HepG2 (cell line): ENCODE results near the gene RGS7. TPM values are rescaled to one million over a fixed set of nuclear protein-coding genes. Genes with fewer than 3 reads are reported as not detected.
A peak's percentile ranks its signal among the peaks of the same experiment; 100 is the strongest.

Source experiments
- ATAC-seq: fragments of 200-7000 bp; cut with Tn5 transposase; 3 replicates; pipeline ENCODE4 v1.9.1; 2020; ENCODE audit warnings: mild to moderate bottlenecking, moderate library complexity
- BruUV-seq: library from RNA; stranded (reverse); fragments of 400-500 nt; replicated peaks from 2 replicates; lab custom pipeline; 2021; lab: Mats Ljungman, UMichigan
- CTCF ChIA-PET: fragments of 300-600 bp; formaldehyde crosslinking; extraction: SDS; loops from one replicate; lab custom pipeline; 2021; ENCODE audit warnings: low total read pairs, inconsistent platforms, low intra/inter-chr PET ratio; lab: Yijun Ruan, JAX
- POLR2A ChIA-PET: fragments of 350-600 bp; sonication (Branson Sonifier 250); formaldehyde crosslinking; loops from one replicate; lab custom pipeline; 2020; ENCODE audit warnings: antibody characterized with exemption, inconsistent platforms; lab: Yijun Ruan, JAX
- DNase-seq: peaks from one replicate; pipeline ENCODE4 v3.0.0-alpha.2; 2015; ENCODE audit warnings: low spot score
- FAIRE-seq: peaks from 3 replicates; lab custom pipeline; 2011; peaks lifted over from hg19 to GRCh38; lab: Jason Lieb, UNC
- H2AFZ ChIP-seq: one replicate; pipeline ENCODE4 v1.6.1; 2011; ENCODE audit warnings: low read length, inconsistent platforms
- H3K27ac ChIP-seq: fragments of 300-600 bp; 3 replicates; pipeline ENCODE4 v1.8.0; 2011; ENCODE audit warnings: mixed run types, mild to moderate bottlenecking, mixed read lengths, low read length, inconsistent platforms; ENCODE audit not compliant: insufficient read depth; ENCODE audit errors: extremely low read length
- H3K27me3 ChIP-seq, 2 experiments: fragments of 200-600 bp in 1 of 2; 2 replicates in 1 of 2; 3 replicates in 1 of 2; pipeline versions ENCODE4 v1.6.0 to v1.8.0; 2011; ENCODE audit warnings: low read length in 2 of 2, mild to moderate bottlenecking in 2 of 2, moderate library complexity in 2 of 2, inconsistent platforms in 1 of 2; ENCODE audit not compliant: insufficient read depth in 2 of 2, control insufficient read depth in 1 of 2
- H3K36me3 ChIP-seq, 2 experiments: fragments of 200-600 bp in 1 of 2; replicated peaks in 1 of 2; 2 replicates in 1 of 2; 3 replicates in 1 of 2; pipeline versions ENCODE4 v1.5.1 to v1.8.0; 2011; ENCODE audit warnings: low read length in 2 of 2, inconsistent platforms in 1 of 2; ENCODE audit not compliant: insufficient read depth in 2 of 2, control insufficient read depth in 1 of 2
- H3K4me1 ChIP-seq: 2 replicates; pipeline ENCODE4 v1.5.1; 2012; ENCODE audit warnings: low read length, inconsistent platforms; ENCODE audit not compliant: insufficient read depth
- H3K4me2 ChIP-seq: 2 replicates; pipeline ENCODE4 v1.6.0; 2011; ENCODE audit warnings: low read depth, low read length, inconsistent platforms
- H3K4me3 ChIP-seq, 3 experiments: fragments of 200-600 bp in 1 of 3; sonication (generic), shearing (Covaris generic) in 1 of 3; replicated peaks in 1 of 3; 2 replicates each; pipeline ENCODE4 v1.5.1; 2011 to 2016; ENCODE audit warnings: low read length in 3 of 3, inconsistent platforms in 2 of 3, low read depth in 2 of 3, mild to moderate bottlenecking in 2 of 3, control low read depth in 1 of 3, mixed read lengths in 1 of 3; ENCODE audit not compliant: insufficient read depth in 1 of 3
- H3K79me2 ChIP-seq: one replicate; pipeline ENCODE4 v1.6.1; 2011; ENCODE audit warnings: low read length, inconsistent platforms; ENCODE audit not compliant: insufficient read depth
- H3K9ac ChIP-seq: 2 replicates; pipeline ENCODE4 v1.6.0; 2011; ENCODE audit warnings: mild to moderate bottlenecking, low read depth, low read length, inconsistent platforms; ENCODE audit not compliant: insufficient read depth
- H3K9me3 ChIP-seq: 2 replicates; pipeline ENCODE4 v1.5.1; 2012; ENCODE audit warnings: mild to moderate bottlenecking, low read length
- H4K20me1 ChIP-seq: 2 replicates; pipeline ENCODE4 v1.6.0; 2011; ENCODE audit warnings: inconsistent platforms, mild to moderate bottlenecking, low read length, moderate library complexity; ENCODE audit not compliant: insufficient read depth
- GPN1 ChIP-seq: sonication (generic); formaldehyde crosslinking; IDR thresholded peaks from 2 replicates; pipeline ENCODE4 v1.5.1; 2020; ENCODE audit warnings: missing genetic modification reagents, borderline replicate concordance
- HMG20B ChIP-seq: conservative IDR thresholded peaks from 2 replicates; pipeline ENCODE4 v1.6.1; 2016; ENCODE audit warnings: missing genetic modification reagents, missing compliant biosample characterization
- NFE2L2 ChIP-seq: fragments of 150-350 bp; IDR thresholded peaks from 2 replicates; pipeline ENCODE4 v1.6.1; 2014; ENCODE audit warnings: low read length
- PLRG1 ChIP-seq: fragments of 450-650 bp; conservative IDR thresholded peaks from 2 replicates; pipeline ENCODE4 v1.6.1; 2016
- RAD21 ChIP-seq: fragments of 450-650 bp; formaldehyde crosslinking; IDR thresholded peaks from 2 replicates; pipeline ENCODE4 v1.5.0; 2020; ENCODE audit warnings: mild to moderate bottlenecking
- SMC3 ChIP-seq: IDR thresholded peaks from 2 replicates; pipeline ENCODE4 v1.6.1; 2011; ENCODE audit warnings: low read length, improper control_type of control experiment
- STAG1 ChIP-seq: sonication (generic); formaldehyde crosslinking; IDR thresholded peaks from 2 replicates; pipeline ENCODE4 v1.4.0; 2020; ENCODE audit warnings: missing genetic modification reagents
- TSC22D2 ChIP-seq: sonication (generic); formaldehyde crosslinking; IDR thresholded peaks from 2 replicates; pipeline ENCODE4 v1.5.1; 2020; ENCODE audit warnings: missing genetic modification reagents, mild to moderate bottlenecking, borderline replicate concordance
- ZNF383 ChIP-seq: sonication (generic); formaldehyde crosslinking; IDR thresholded peaks from 2 replicates; pipeline ENCODE4 v1.4.0; 2020; ENCODE audit warnings: missing genetic modification reagents, mild to moderate bottlenecking, borderline replicate concordance
- ZNF552 ChIP-seq: sonication (generic); formaldehyde crosslinking; IDR thresholded peaks from 2 replicates; pipeline ENCODE4 v1.9.0; 2022; ENCODE audit warnings: missing genetic modification reagents, mild to moderate bottlenecking, borderline replicate concordance
- ZNF605 ChIP-seq: sonication (generic); formaldehyde crosslinking; IDR thresholded peaks from 2 replicates; pipeline ENCODE4 v1.8.0; 2022; ENCODE audit warnings: mild to moderate bottlenecking, missing genetic modification reagents
- WGBS: methylation state at CpG from one replicate; pipeline ENCODE4 v1.1.6; 2017; ENCODE audit warnings: low lambda C conversion rate; 5-methylcytosine and 5-hydroxymethylcytosine counted together
- in situ Hi-C: cut with HindIII; loops from 2 replicates; pipeline ENCODE4 v1.10.0; 2017; ENCODE audit warnings: low pct_unique_long_range_greater_than_20kb; ENCODE audit not compliant: extremely low pct_ligation_motif_present
- intact Hi-C: fragments of 100-400 bp; cut with micrococcal nuclease; formaldehyde crosslinking; loops from one replicate; pipeline ENCODE4 v1.10.0; 2022; ENCODE audit not compliant: unreplicated experiment
- polyA plus RNA-seq, 8 experiments: library from polyadenylated mRNA; depleted of rRNA in 3 of 8; stranded (reverse) in 7 of 8; unstranded in 1 of 8; fragments of >200 nt; fragmentation: Illumina TruSeq in 4 of 8; extraction: Trizol in 4 of 8; gene quantifications; 2 replicates each; pipeline versions ENCODE4 v1.2.1 to v1.2.3, GENCODE V29; 2011 to 2016; ENCODE audit warnings: low read depth in 4 of 8, missing spikeins in 1 of 8, mixed read lengths in 1 of 8; ENCODE audit not compliant: insufficient read depth in 1 of 8
- total RNA-seq, 5 experiments: library from RNA; depleted of rRNA; stranded (reverse); fragments of >200 nt; fragmentation: Illumina TruSeq; extraction: Trizol; gene quantifications; 2 replicates each; pipeline ENCODE4 v1.2.3, GENCODE V29; 2016; ENCODE audit warnings: low read depth in 1 of 5
- TF ChIP-seq, protein P1 (sequence below): sonication (generic); formaldehyde crosslinking; IDR thresholded peaks from 2 replicates; pipeline ENCODE4 v1.5.0; 2020; ENCODE audit warnings: mild to moderate bottlenecking, missing genetic modification reagents, moderate library complexity

The RGS7 gene
- total and polyA plus RNA-seq, 2 of the 13 experiments (the other 11 are each of a cell fraction or from before 2014, with no cell fraction given): not detected

DNA sequence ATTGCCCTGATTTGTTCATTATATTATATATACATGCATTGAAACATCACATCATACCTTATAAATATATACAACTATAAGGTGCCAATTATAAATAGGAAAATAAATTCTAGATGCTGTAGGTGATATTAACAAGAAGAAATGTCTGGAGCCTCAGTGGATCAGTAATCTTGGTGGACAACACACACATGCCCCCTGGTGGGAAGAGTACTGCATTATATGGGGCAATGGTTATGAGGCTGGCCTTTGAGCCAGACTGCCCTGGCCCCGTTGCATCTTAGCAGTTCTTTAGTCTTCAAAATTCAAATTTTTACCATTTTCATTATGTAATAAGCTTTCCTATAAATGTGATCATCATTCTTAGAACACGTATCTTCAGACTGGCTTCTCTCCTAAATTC lies 410.1 kb downstream of the RGS7 start:
- 2% methylated on average over 2 of the region's 2 CpGs for WGBS
- H3K9me3 ChIP-seq: no peaks in the 10 kb centered on the region
- H4K20me1 ChIP-seq: no peaks in the 10 kb centered on the region
- ChIA-PET CTCF (interaction anchor here (1.5 to 1.7 kb wide), 2 partner anchors 59 to 215 kb away, joined by 4 to 8 read pairs; no protein-coding TSS in a partner anchor), POLR2A (no interaction called here)
- H3K36me3 ChIP-seq: no peaks in the 10 kb centered on the region
- no TSS peak for BruUV-seq
- no peak overlapping the region for H3K9ac ChIP-seq
- peak; percentile 16 for DNase-seq
- ATAC-seq: peak; percentile 87
- no peak for FAIRE-seq
- no peak overlapping the region for H3K4me2 ChIP-seq
- H3K27ac ChIP-seq: no peak overlapping the region
- H3K4me1 ChIP-seq: no peaks in the 10 kb centered on the region
- in situ Hi-C loops: loop anchor here (5.0 kb wide), 1 partner anchor 215 kb away; no protein-coding TSS in a partner anchor
- H2AFZ ChIP-seq: no peak overlapping the region
- H3K27me3 ChIP-seq: no peaks in the 10 kb centered on the region
- no peaks in the 10 kb centered on the region for H3K79me2 ChIP-seq
- TF ChIP-seq HMG20B (CRISPR knock-in tag): no peak
- TF ChIP-seq, protein P1, sequence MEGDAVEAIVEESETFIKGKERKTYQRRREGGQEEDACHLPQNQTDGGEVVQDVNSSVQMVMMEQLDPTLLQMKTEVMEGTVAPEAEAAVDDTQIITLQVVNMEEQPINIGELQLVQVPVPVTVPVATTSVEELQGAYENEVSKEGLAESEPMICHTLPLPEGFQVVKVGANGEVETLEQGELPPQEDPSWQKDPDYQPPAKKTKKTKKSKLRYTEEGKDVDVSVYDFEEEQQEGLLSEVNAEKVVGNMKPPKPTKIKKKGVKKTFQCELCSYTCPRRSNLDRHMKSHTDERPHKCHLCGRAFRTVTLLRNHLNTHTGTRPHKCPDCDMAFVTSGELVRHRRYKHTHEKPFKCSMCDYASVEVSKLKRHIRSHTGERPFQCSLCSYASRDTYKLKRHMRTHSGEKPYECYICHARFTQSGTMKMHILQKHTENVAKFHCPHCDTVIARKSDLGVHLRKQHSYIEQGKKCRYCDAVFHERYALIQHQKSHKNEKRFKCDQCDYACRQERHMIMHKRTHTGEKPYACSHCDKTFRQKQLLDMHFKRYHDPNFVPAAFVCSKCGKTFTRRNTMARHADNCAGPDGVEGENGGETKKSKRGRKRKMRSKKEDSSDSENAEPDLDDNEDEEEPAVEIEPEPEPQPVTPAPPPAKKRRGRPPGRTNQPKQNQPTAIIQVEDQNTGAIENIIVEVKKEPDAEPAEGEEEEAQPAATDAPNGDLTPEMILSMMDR (CRISPR knock-in tag): peak; percentile 52
- no peak for TF ChIP-seq TSC22D2 (CRISPR knock-in tag)
- TF ChIP-seq ZNF605 (CRISPR knock-in tag): no peak
- peak; percentile 49 for TF ChIP-seq STAG1 (CRISPR knock-in tag)
- peak; percentile 57; the same call in 1 of the 2 replicates for TF ChIP-seq SMC3
- TF ChIP-seq RAD21 (CRISPR knock-in tag): 0 out of 2 replicates have a peak, but pooled peaks have one; percentile 11
- intact Hi-C loops: loop anchor here (1.0 to 10.0 kb wide), 3 partner anchors 59 to 752 kb away; no protein-coding TSS in a partner anchor
- H3K4me3 ChIP-seq: no peak overlapping the region

DNA sequence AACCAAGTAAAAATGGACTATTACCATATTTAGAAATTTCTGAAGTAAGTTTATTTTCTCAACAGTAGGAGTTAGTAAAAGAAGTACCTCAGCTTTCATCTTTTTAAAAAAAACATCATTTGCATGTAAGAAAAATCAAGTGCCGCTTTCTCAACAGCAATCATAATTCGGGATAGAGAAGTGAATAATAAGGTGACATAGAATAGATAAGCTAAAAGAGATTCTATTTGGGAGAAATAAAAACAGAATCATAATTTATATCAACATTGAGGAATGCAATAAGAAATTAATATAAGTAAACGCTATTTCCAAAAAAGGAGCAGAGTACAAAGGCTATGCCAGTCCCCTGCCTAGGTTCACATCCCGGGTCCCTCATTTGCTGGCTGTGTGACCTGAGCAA lies 414.1 kb downstream of the RGS7 start:
- BruUV-seq: no TSS peak
- WGBS: 30% methylated on average over 4 of the region's 4 CpGs
- FAIRE-seq (no peak), ATAC-seq (no peak), DNase-seq (no peak)
- H3K36me3 ChIP-seq: no peaks in the 10 kb centered on the region
- H3K27ac ChIP-seq: no peak overlapping the region
- H3K9ac ChIP-seq: no peak overlapping the region
- intact Hi-C loops: loop anchor here (10.0 kb wide), 1 partner anchor 748 kb away; no protein-coding TSS in a partner anchor
- ChIA-PET CTCF (no interaction called here), POLR2A (no interaction called here)
- no peaks in the 10 kb centered on the region for H3K4me1 ChIP-seq
- H3K4me3 ChIP-seq: no peak overlapping the region
- H3K79me2 ChIP-seq: no peaks in the 10 kb centered on the region
- no peaks in the 10 kb centered on the region for H4K20me1 ChIP-seq
- peaks cover 20% of the 10 kb centered on the region for H3K9me3 ChIP-seq
- in situ Hi-C loops: no loop called here
- H3K4me2 ChIP-seq: no peak overlapping the region
- no peak overlapping the region for H2AFZ ChIP-seq
- no peaks in the 10 kb centered on the region for H3K27me3 ChIP-seq
- TF ChIP-seq GPN1 (CRISPR knock-in tag) (no peak), NFE2L2 (no peak), ZNF383 (CRISPR knock-in tag) (no peak), ZNF552 (CRISPR knock-in tag) (no peak), PLRG1 (no peak)
- TF ChIP-seq, all 625 proteins: peak for 0
